Right kidney (tissue), 9 donors: ENCODE data around the gene KPNA4.
A peak's percentile ranks its signal among the peaks of the same experiment; 100 is the strongest.
"Not testable (repeated sequence)": the region's sequence is repeated elsewhere in the genome, so short reads cannot be mapped to it uniquely, and the experiment has no call there.

Experiments used
- DNase-seq: peaks from one replicate; pipeline ENCODE4 v3.0.0-alpha.2; 2016
- long read RNA-seq, 8 donors: transcript quantifications; one replicate each; lab custom pipeline, GENCODE V29; 2026

The KPNA4 gene
- long read RNA-seq, donor 1, full-length matches to known transcripts, result 4 of 4 reads
- long read RNA-seq, donor 1, partial matches to known transcripts, result 0 of 4 reads
- long read RNA-seq, donor 1, other reads (novel, unspliced or antisense), result 0 of 4 reads
- long read RNA-seq, donor 2, full-length matches to known transcripts, result 2 of 2 reads
- long read RNA-seq, donor 2, partial matches to known transcripts, result 0 of 2 reads
- long read RNA-seq, donor 2, other reads (novel, unspliced or antisense), result 0 of 2 reads
- long read RNA-seq, donor 3, full-length matches to known transcripts, result 5 of 5 reads
- long read RNA-seq, donor 3, partial matches to known transcripts, result 0 of 5 reads
- long read RNA-seq, donor 3, other reads (novel, unspliced or antisense), result 0 of 5 reads
- long read RNA-seq, donor 4, full-length matches to known transcripts, result 8 of 14 reads
- long read RNA-seq, donor 4, partial matches to known transcripts, result 6 of 14 reads
- long read RNA-seq, donor 4, other reads (novel, unspliced or antisense), result 0 of 14 reads
- long read RNA-seq, donor 5, full-length matches to known transcripts, result 11 of 11 reads
- long read RNA-seq, donor 5, partial matches to known transcripts, result 0 of 11 reads
- long read RNA-seq, donor 5, other reads (novel, unspliced or antisense), result 0 of 11 reads
- long read RNA-seq, donor 6, full-length matches to known transcripts, result 6 of 13 reads
- long read RNA-seq, donor 6, partial matches to known transcripts, result 7 of 13 reads
- long read RNA-seq, donor 6, other reads (novel, unspliced or antisense), result 0 of 13 reads
- long read RNA-seq, donor 7, full-length matches to known transcripts, result 14 of 33 reads
- long read RNA-seq, donor 7, partial matches to known transcripts, result 19 of 33 reads
- long read RNA-seq, donor 7, other reads (novel, unspliced or antisense), result 0 of 33 reads
- long read RNA-seq, donor 8, full-length matches to known transcripts, result 10 of 19 reads
- long read RNA-seq, donor 8, partial matches to known transcripts, result 9 of 19 reads
- long read RNA-seq, donor 8, other reads (novel, unspliced or antisense), result 0 of 19 reads

- peak; percentile 92 for DNase-seq
These were observed at the start of gene KPNA4 for GRCh38 chr3:160565442-160566403. Gene KPNA4, minus strand, starts transcription at chr3:160565571. Its CDS starts 289 bp downstream, at chr3:160565282.

GRCh38 chr3:160613661-160614060, 48.3 kb upstream of the KPNA4 start:
- DNase-seq, result no peak

GRCh38 chr3:160612386-160613075, 47.2 kb upstream of the KPNA4 start:
- DNase-seq, result no peak

GRCh38 chr3:160611141-160611540, 45.8 kb upstream of the KPNA4 start:
- no peak for DNase-seq

- DNase-seq, result no peak
These were observed 43.5 kb upstream of the KPNA4 start for GRCh38 chr3:160608870-160609269.

- no peak for DNase-seq
These were observed 42.5 kb upstream of the KPNA4 start for GRCh38 chr3:160607826-160608225.

- DNase-seq, result no peak
These were observed 39.9 kb upstream of the KPNA4 start for GRCh38 chr3:160605315-160605714.

GRCh38 chr3:160603845-160604244, 38.5 kb upstream of the KPNA4 start:
- not testable (repeated sequence) for DNase-seq

- no peak for DNase-seq
These were observed 36.9 kb upstream of the KPNA4 start for GRCh38 chr3:160602259-160602658.

GRCh38 chr3:160601288-160601687, 35.9 kb upstream of the KPNA4 start:
- DNase-seq, result no peak

- no peak for DNase-seq
These were observed 33.5 kb upstream of the KPNA4 start for GRCh38 chr3:160598865-160599264.

GRCh38 chr3:160588023-160588422, 22.7 kb upstream of the KPNA4 start:
- no peak for DNase-seq

GRCh38 chr3:160587105-160587504, 21.7 kb upstream of the KPNA4 start:
- no peak for DNase-seq

GRCh38 chr3:160586679-160587078, 21.3 kb upstream of the KPNA4 start:
- no peak for DNase-seq

- DNase-seq, result no peak
These were observed 18.1 kb upstream of the KPNA4 start for GRCh38 chr3:160583451-160583850.

GRCh38 chr3:160580938-160581337, 15.6 kb upstream of the KPNA4 start:
- no peak for DNase-seq

GRCh38 chr3:160577556-160578195, 12.3 kb upstream of the KPNA4 start:
- no peak for DNase-seq

- no peak for DNase-seq
These were observed 11.7 kb upstream of the KPNA4 start for GRCh38 chr3:160577093-160577492.

GRCh38 chr3:160576621-160577020, 11.2 kb upstream of the KPNA4 start:
- DNase-seq, result no peak

- no peak for DNase-seq
These were observed 10.2 kb upstream of the KPNA4 start for GRCh38 chr3:160575589-160575988.

- DNase-seq, result no peak
These were observed 9.3 kb upstream of the KPNA4 start for GRCh38 chr3:160574636-160575035.
